Central memory CD8-positive, alpha-beta T cell (primary cell): Measurements from ENCODE around the gene KEL.
A peak's percentile ranks its signal among the peaks of the same experiment; 100 is the strongest.

Experiments used
- ATAC-seq: fragments of 150-1000 bp; cut with Tn5 transposase; replicated peaks from 2 replicates; pipeline ENCODE4 v1.10.0; 2022; ENCODE audit warnings: mild to moderate bottlenecking, moderate FRiP score, moderate number of reproducible peaks; ENCODE audit not compliant: poor library complexity, severe bottlenecking; ENCODE audit errors: extremely low read depth
- DNase-seq, 2 donors: peaks; one replicate each; pipeline ENCODE4 v3.0.0; 2021; ENCODE audit warnings: low spot score in 2 of 2
- H3K27ac Mint-ChIP-seq: one replicate; pipeline ENCODE4 v1.8.0; 2022; ENCODE audit warnings: low read depth, mild to moderate bottlenecking, moderate library complexity, mixed read lengths
- H3K27me3 Mint-ChIP-seq: one replicate; pipeline ENCODE4 v1.8.0; 2022; ENCODE audit warnings: mixed read lengths
- H3K36me3 Mint-ChIP-seq: one replicate; pipeline ENCODE4 v1.8.0; 2022; ENCODE audit warnings: mild to moderate bottlenecking, moderate library complexity, mixed read lengths; ENCODE audit not compliant: insufficient read depth
- H3K4me1 Mint-ChIP-seq: one replicate; pipeline ENCODE4 v1.8.0; 2022; ENCODE audit warnings: mixed read lengths
- H3K4me3 Mint-ChIP-seq: one replicate; pipeline ENCODE4 v1.8.0; 2022; ENCODE audit warnings: mild to moderate bottlenecking, moderate library complexity, mixed read lengths
- H3K9me3 Mint-ChIP-seq: one replicate; pipeline ENCODE4 v1.8.0; 2022; ENCODE audit warnings: mixed read lengths

KEL gene

GRCh38 chr7:142934056-142934455, 28.1 kb downstream of the KEL start:
- no peak overlapping the region for H3K4me3 Mint-ChIP-seq
- H3K27ac Mint-ChIP-seq, result no peak overlapping the region
- no peak for ATAC-seq
- H3K36me3 Mint-ChIP-seq, result no peaks in the 10 kb centered on the region
- no peaks in the 10 kb centered on the region for H3K4me1 Mint-ChIP-seq
- H3K9me3 Mint-ChIP-seq, result no peaks in the 10 kb centered on the region
- peaks cover 27% of the 10 kb centered on the region for H3K27me3 Mint-ChIP-seq
- DNase-seq, result no peak

GRCh38 chr7:142933624-142934023, 28.5 kb downstream of the KEL start, which contains the start of gene TRPV5:
TSS of gene TRPV5 (minus strand) at chr7:142933746. CDS start at chr7:142933459, 287 bp downstream.
- no peak for ATAC-seq
- no peak for DNase-seq
- Mint-ChIP-seq H3K4me3 (no peak within 1 kb of the TSS), H3K27ac (no peak within 1 kb of the TSS), H3K4me1 (no peaks in the 10 kb centered on the region), H3K36me3 (no peaks in the 10 kb centered on the region), H3K27me3 (peaks cover 27% of the 10 kb centered on the region), H3K9me3 (no peaks in the 10 kb centered on the region)

- H3K27ac Mint-ChIP-seq, result no peak overlapping the region
- DNase-seq (no peak), ATAC-seq (no peak)
- H3K36me3 Mint-ChIP-seq, result no peaks in the 10 kb centered on the region
- no peaks in the 10 kb centered on the region for H3K4me1 Mint-ChIP-seq
- peaks cover 30% of the 10 kb centered on the region for H3K27me3 Mint-ChIP-seq
- H3K4me3 Mint-ChIP-seq, result no peak overlapping the region
- no peaks in the 10 kb centered on the region for H3K9me3 Mint-ChIP-seq
Observed at GRCh38 chr7:142933092-142933475, 29.1 kb downstream of the KEL start.

GRCh38 chr7:142932386-142933091, 29.6 kb downstream of the KEL start:
- Mint-ChIP-seq H3K27me3 (peaks cover 35% of the 10 kb centered on the region), H3K4me1 (no peaks in the 10 kb centered on the region), H3K36me3 (no peaks in the 10 kb centered on the region), H3K4me3 (no peak overlapping the region), H3K27ac (no peak overlapping the region), H3K9me3 (no peaks in the 10 kb centered on the region)
- no peak for DNase-seq
- ATAC-seq, result no peak

- no peaks in the 10 kb centered on the region for H3K4me1 Mint-ChIP-seq
- H3K9me3 Mint-ChIP-seq, result no peaks in the 10 kb centered on the region
- no peak overlapping the region for H3K27ac Mint-ChIP-seq
- ATAC-seq, result no peak
- DNase-seq, result no peak
- H3K4me3 Mint-ChIP-seq, result no peak overlapping the region
- peaks cover 31% of the 10 kb centered on the region for H3K27me3 Mint-ChIP-seq
- H3K36me3 Mint-ChIP-seq, result no peaks in the 10 kb centered on the region
Observed at GRCh38 chr7:142930126-142930730, 31.9 kb downstream of the KEL start.

- no peaks in the 10 kb centered on the region for H3K4me1 Mint-ChIP-seq
- no peak overlapping the region for H3K4me3 Mint-ChIP-seq
- no peaks in the 10 kb centered on the region for H3K36me3 Mint-ChIP-seq
- DNase-seq, result no peak
- H3K27ac Mint-ChIP-seq, result no peak overlapping the region
- H3K27me3 Mint-ChIP-seq, result peaks cover 20% of the 10 kb centered on the region
- no peak for ATAC-seq
- no peaks in the 10 kb centered on the region for H3K9me3 Mint-ChIP-seq
Observed at GRCh38 chr7:142927949-142928348, 34.2 kb downstream of the KEL start.

- H3K4me1 Mint-ChIP-seq, result no peaks in the 10 kb centered on the region
- no peak overlapping the region for H3K4me3 Mint-ChIP-seq
- H3K27me3 Mint-ChIP-seq, result peaks cover 15% of the 10 kb centered on the region
- no peak for DNase-seq
- ATAC-seq, result peak; percentile 54
- H3K9me3 Mint-ChIP-seq, result no peaks in the 10 kb centered on the region
- H3K36me3 Mint-ChIP-seq, result no peaks in the 10 kb centered on the region
- no peak overlapping the region for H3K27ac Mint-ChIP-seq
Observed at GRCh38 chr7:142927085-142927745, 34.9 kb downstream of the KEL start.

- Mint-ChIP-seq H3K27ac (no peak overlapping the region), H3K4me3 (no peak overlapping the region), H3K9me3 (no peaks in the 10 kb centered on the region), H3K36me3 (no peaks in the 10 kb centered on the region), H3K27me3 (peaks cover 15% of the 10 kb centered on the region), H3K4me1 (no peaks in the 10 kb centered on the region)
- DNase-seq (no peak), ATAC-seq (no peak)
Observed at GRCh38 chr7:142925413-142925812, 36.8 kb downstream of the KEL start.

GRCh38 chr7:142923391-142923790, 38.8 kb downstream of the KEL start:
- H3K27me3 Mint-ChIP-seq, result peaks cover 27% of the 10 kb centered on the region
- ATAC-seq (no peak), DNase-seq (no peak)
- no peaks in the 10 kb centered on the region for H3K9me3 Mint-ChIP-seq
- no peak overlapping the region for H3K4me3 Mint-ChIP-seq
- no peaks in the 10 kb centered on the region for H3K4me1 Mint-ChIP-seq
- H3K27ac Mint-ChIP-seq, result no peak overlapping the region
- no peaks in the 10 kb centered on the region for H3K36me3 Mint-ChIP-seq

- Mint-ChIP-seq H3K27ac (no peak overlapping the region), H3K36me3 (no peaks in the 10 kb centered on the region)
- no peak for ATAC-seq
Observed at GRCh38 chr7:142919656-142920055, 42.5 kb downstream of the KEL start.

GRCh38 chr7:142918901-142919300, 43.3 kb downstream of the KEL start:
- DNase-seq (no peak), ATAC-seq (no peak)
- Mint-ChIP-seq H3K27me3 (peaks cover 49% of the 10 kb centered on the region), H3K4me3 (no peak overlapping the region), H3K9me3 (no peaks in the 10 kb centered on the region), H3K4me1 (no peaks in the 10 kb centered on the region), H3K27ac (no peak overlapping the region), H3K36me3 (no peaks in the 10 kb centered on the region)

More at GRCh38 chr7:142919656-142920055, 42.5 kb downstream of the KEL start:
- no peak for DNase-seq
- H3K4me1 Mint-ChIP-seq, result no peaks in the 10 kb centered on the region
- no peaks in the 10 kb centered on the region for H3K9me3 Mint-ChIP-seq
- H3K4me3 Mint-ChIP-seq, result no peak overlapping the region
- peaks cover 41% of the 10 kb centered on the region for H3K27me3 Mint-ChIP-seq

GRCh38 chr7:142917447-142917846, 44.7 kb downstream of the KEL start:
- no peaks in the 10 kb centered on the region for H3K36me3 Mint-ChIP-seq
- H3K9me3 Mint-ChIP-seq, result no peaks in the 10 kb centered on the region
- no peaks in the 10 kb centered on the region for H3K4me1 Mint-ChIP-seq
- ATAC-seq, result no peak
- H3K4me3 Mint-ChIP-seq, result no peak overlapping the region
- no peak for DNase-seq
- peaks cover 61% of the 10 kb centered on the region for H3K27me3 Mint-ChIP-seq
- H3K27ac Mint-ChIP-seq, result no peak overlapping the region

- H3K4me3 Mint-ChIP-seq, result no peak overlapping the region
- H3K9me3 Mint-ChIP-seq, result no peaks in the 10 kb centered on the region
- no peaks in the 10 kb centered on the region for H3K36me3 Mint-ChIP-seq
- H3K4me1 Mint-ChIP-seq, result no peaks in the 10 kb centered on the region
- peaks cover 71% of the 10 kb centered on the region for H3K27me3 Mint-ChIP-seq
- DNase-seq (no peak), ATAC-seq (no peak)
- H3K27ac Mint-ChIP-seq, result no peak overlapping the region
Observed at GRCh38 chr7:142916508-142916907, 45.7 kb downstream of the KEL start.
